ENCODE results near the gene SEMA4G. TPM values are rescaled to one million over a fixed set of nuclear protein-coding genes. Genes with fewer than 3 reads are reported as not detected.
A peak's percentile ranks its signal among the peaks of the same experiment; 100 is the strongest.

Gene SEMA4G
- polyA plus RNA-seq, 2 of the 4 experiments (the other 2 are of a cell fraction) = 13.5 to 17.4 TPM

- TF ChIP-seq, protein P1, sequence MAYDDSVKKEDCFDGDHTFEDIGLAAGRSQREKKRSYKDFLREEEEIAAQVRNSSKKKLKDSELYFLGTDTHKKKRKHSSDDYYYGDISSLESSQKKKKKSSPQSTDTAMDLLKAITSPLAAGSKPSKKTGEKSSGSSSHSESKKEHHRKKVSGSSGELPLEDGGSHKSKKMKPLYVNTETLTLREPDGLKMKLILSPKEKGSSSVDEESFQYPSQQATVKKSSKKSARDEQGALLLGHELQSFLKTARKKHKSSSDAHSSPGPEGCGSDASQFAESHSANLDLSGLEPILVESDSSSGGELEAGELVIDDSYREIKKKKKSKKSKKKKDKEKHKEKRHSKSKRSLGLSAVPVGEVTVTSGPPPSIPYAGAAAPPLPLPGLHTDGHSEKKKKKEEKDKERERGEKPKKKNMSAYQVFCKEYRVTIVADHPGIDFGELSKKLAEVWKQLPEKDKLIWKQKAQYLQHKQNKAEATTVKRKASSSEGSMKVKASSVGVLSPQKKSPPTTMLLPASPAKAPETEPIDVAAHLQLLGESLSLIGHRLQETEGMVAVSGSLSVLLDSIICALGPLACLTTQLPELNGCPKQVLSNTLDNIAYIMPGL (CRISPR knock-in tag; IDR thresholded peaks at IDR 0.05; ENCODE audit: borderline replicate concordance) = peak; percentile 94; the same call in 1 of the 2 replicates
- TF ChIP-seq JUN (IDR thresholded peaks at IDR 0.05) (peak; percentile 20 to 44; a peak in 3 of 5 replicates), EHMT2 (IDR thresholded peaks at IDR 0.05; ENCODE audit: low read depth) (no peak), NR3C1 (IDR thresholded peaks at IDR 0.05) (no peak), RNF2 (IDR thresholded peaks at IDR 0.05; ENCODE audit: borderline replicate concordance, low read depth) (no peak), HEYL (CRISPR knock-in tag; IDR thresholded peaks at IDR 0.05) (no peak), RCOR1 (IDR thresholded peaks at IDR 0.05; ENCODE audit: low read depth, low read length) (0 out of 2 replicates have a peak, but pooled peaks have one; percentile 32)
These were observed 28.3 kb downstream of the SEMA4G start (continued) for GRCh38 chr10:100997360-100998182.

- CTCF ChIA-PET = interaction anchor here (0.6 to 25.8 kb wide), 27 partner anchors 9 to 144 kb away, joined by 3 to 608 read pairs (median 5); partner anchors contain the start of genes KAZALD1, MRPL43, PDZD7 and SFXN3
- POLR2A ChIA-PET = interaction anchor here (1.1 to 2.3 kb wide), 6 partner anchors 11 to 63 kb away, joined by 3 to 5 read pairs (median 3); partner anchors contain the start of genes KAZALD1, MRPL43 and TWNK
- no peak for FAIRE-seq
- ATAC-seq = peak; percentile 47 to 59
- peak overlapping the region; percentile 89 for H3K4me2 ChIP-seq
- TF ChIP-seq PHF8 (IDR thresholded peaks at IDR 0.05; ENCODE audit: borderline replicate concordance, low read depth) (peak; percentile 33; the same call in 1 of the 2 replicates), KDM1A (IDR thresholded peaks at IDR 0.05; ENCODE audit: low read depth) (no peak), BCL3 (IDR thresholded peaks at IDR 0.05) (no peak), EHF (CRISPR knock-in tag; IDR thresholded peaks at IDR 0.05) (no peak)
- TF ChIP-seq, protein P2, sequence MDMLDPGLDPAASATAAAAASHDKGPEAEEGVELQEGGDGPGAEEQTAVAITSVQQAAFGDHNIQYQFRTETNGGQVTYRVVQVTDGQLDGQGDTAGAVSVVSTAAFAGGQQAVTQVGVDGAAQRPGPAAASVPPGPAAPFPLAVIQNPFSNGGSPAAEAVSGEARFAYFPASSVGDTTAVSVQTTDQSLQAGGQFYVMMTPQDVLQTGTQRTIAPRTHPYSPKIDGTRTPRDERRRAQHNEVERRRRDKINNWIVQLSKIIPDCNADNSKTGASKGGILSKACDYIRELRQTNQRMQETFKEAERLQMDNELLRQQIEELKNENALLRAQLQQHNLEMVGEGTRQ (IDR thresholded peaks at IDR 0.05) = peak; percentile 54
- 5% methylated on average over 17 of the region's 25 CpGs for WGBS (ENCODE audit: missing lambda C conversion rate)
- peak overlapping the region; percentile 98 for H3K27ac ChIP-seq
- peak overlapping the region; percentile 92 for H3K4me3 ChIP-seq
- H3K4me1 ChIP-seq = peaks cover 27% of the 10 kb centered on the region
- no peaks in the 10 kb centered on the region for H3K9me3 ChIP-seq
- DNase-seq (ENCODE audit: low read depth in 1 of 2, low spot score in 1 of 2) = peak; percentile 77 to 90
These were observed 29.1 kb downstream of the SEMA4G start for GRCh38 chr10:100998183-100998990.

DNA sequence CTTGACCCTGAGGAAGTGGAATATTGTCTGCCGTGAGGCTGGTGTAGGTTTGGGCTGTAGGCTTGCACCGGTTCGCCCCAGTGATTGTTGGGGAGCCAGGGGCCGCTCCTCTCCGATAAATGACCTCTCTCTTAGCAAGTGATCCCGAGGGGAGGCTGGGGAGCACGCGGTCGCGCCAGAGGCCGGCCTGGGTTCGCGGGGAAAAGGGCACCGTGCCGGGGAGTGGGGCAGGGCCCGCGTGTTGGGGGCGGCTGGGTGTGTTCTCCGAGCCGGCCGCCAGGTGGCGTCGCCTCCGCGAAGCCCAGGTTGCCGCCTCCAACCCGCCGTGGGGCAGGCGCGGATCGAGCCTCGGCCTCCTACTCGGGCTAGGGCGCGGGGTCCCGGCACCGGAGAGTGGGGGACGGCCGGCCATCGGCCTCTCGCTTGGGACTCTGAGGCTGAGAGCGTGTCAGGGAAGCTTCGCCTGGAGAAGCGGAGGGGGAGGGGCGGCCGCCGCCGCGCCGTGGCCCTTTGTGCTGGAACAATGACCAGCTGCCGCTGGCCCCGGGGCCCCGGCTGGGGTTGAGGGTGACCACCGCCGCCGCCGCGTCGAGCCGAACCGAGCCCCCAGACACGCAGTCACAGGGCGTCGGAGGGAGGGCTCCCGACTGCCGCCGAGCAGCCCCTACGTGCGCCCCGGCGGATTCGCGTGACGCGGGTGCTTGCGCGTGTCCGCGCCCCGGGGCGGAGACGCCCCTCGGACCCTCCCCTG lies 29.9 kb downstream of the SEMA4G start:
- H3K4me1 ChIP-seq = peaks cover 27% of the 10 kb centered on the region
- 0% methylated on average over 7 of the region's 83 CpGs for WGBS (ENCODE audit: missing lambda C conversion rate)
- peak overlapping the region; percentile 92 for H3K4me3 ChIP-seq
- H3K4me2 ChIP-seq = peak overlapping the region; percentile 89
- peak; percentile 40 to 64 for ATAC-seq
- H3K9me3 ChIP-seq = no peaks in the 10 kb centered on the region
- no peak for FAIRE-seq
- POLR2A ChIA-PET = interaction anchor here (1.1 to 1.6 kb wide), 4 partner anchors 12 to 43 kb away, joined by 3 to 7 read pairs (median 3); partner anchors contain the start of genes MRPL43 and TWNK
- H3K27ac ChIP-seq = peak overlapping the region; percentile 98
- CTCF ChIA-PET = interaction anchor here (0.5 to 25.8 kb wide), 17 partner anchors 8 to 459 kb away, joined by 3 to 608 read pairs (median 6); partner anchors contain the start of genes KAZALD1, MRPL43, PDZD7 and SFXN3
- peak; percentile 74 to 84 for DNase-seq (ENCODE audit: low read depth in 1 of 2, low spot score in 1 of 2)
- TF ChIP-seq PHF8 (IDR thresholded peaks at IDR 0.05; ENCODE audit: borderline replicate concordance, low read depth) (peak; percentile 63), SMC3 (IDR thresholded peaks at IDR 0.05) (peak; percentile 78), FOXS1 (CRISPR knock-in tag; IDR thresholded peaks at IDR 0.05) (no peak), REST (IDR thresholded peaks at IDR 0.05) (0 out of 2 replicates have a peak, but pooled peaks have one; percentile 16), TFCP2L1 (CRISPR knock-in tag; IDR thresholded peaks at IDR 0.05) (0 out of 2 replicates have a peak, but pooled peaks have one; percentile 16), CTCF (IDR thresholded peaks at IDR 0.05) (peak; percentile 83), RCOR1 (IDR thresholded peaks at IDR 0.05; ENCODE audit: low read depth, low read length) (no peak), CBX8 (IDR thresholded peaks at IDR 0.05) (no peak)

Measured in A549 (cell line).